Activated CD8-positive, alpha-beta T cell treated with anti-CD3 and anti-CD28 coated beads, Interleukin-2, amount 10 ng/mL, durations not matched to agents 7 days and 5 days (primary cell): ENCODE data around the gene PIP4K2C. TPM values are rescaled to one million over a fixed set of nuclear protein-coding genes. Genes with fewer than 3 reads are reported as not detected.

ENCODE experiments used
- ATAC-seq: fragments of 150-1000 bp; cut with Tn5 transposase; one replicate; pipeline ENCODE4 v1.10.0; 2021; ENCODE audit warnings: moderate library complexity
- CTCF ChIA-PET: fragments of 350-600 bp; sonication (Branson Sonifier 250); formaldehyde crosslinking; loops from one replicate; lab custom pipeline; 2021; ENCODE audit warnings: antibody characterized with exemption; lab: Charles Lee
- POLR2A ChIA-PET: fragments of 350-600 bp; sonication (Branson Sonifier 250); formaldehyde crosslinking; loops from one replicate; lab custom pipeline; 2021; ENCODE audit warnings: antibody characterized with exemption; lab: Charles Lee
- DNase-seq: peaks from one replicate; pipeline ENCODE4 v3.0.0-alpha.2; 2020
- H3K27ac Mint-ChIP-seq: one replicate; pipeline ENCODE4 v1.8.0; 2021; ENCODE audit warnings: mild to moderate bottlenecking, mixed read lengths
- H3K27me3 Mint-ChIP-seq: one replicate; pipeline ENCODE4 v1.8.0; 2021; ENCODE audit warnings: low read depth, mixed read lengths
- H3K36me3 Mint-ChIP-seq: one replicate; pipeline ENCODE4 v1.8.0; 2021; ENCODE audit warnings: low read depth, mixed read lengths
- H3K4me1 Mint-ChIP-seq: one replicate; pipeline ENCODE4 v1.8.0; 2021; ENCODE audit warnings: low read depth, mixed read lengths
- H3K4me3 Mint-ChIP-seq: one replicate; pipeline ENCODE4 v1.8.0; 2021; ENCODE audit warnings: mild to moderate bottlenecking, mixed read lengths
- H3K9me3 Mint-ChIP-seq: one replicate; pipeline ENCODE4 v1.8.0; 2022; ENCODE audit warnings: mixed read lengths; ENCODE audit not compliant: insufficient read depth
- total RNA-seq, 2 experiments: library from RNA; stranded (reverse); gene quantifications; one replicate each; pipeline ENCODE4 v1.2.3, GENCODE V29; 2021

The PIP4K2C gene
- total RNA-seq, 2 experiments from 2014 or later = 16.8 to 17.9 TPM

DNA sequence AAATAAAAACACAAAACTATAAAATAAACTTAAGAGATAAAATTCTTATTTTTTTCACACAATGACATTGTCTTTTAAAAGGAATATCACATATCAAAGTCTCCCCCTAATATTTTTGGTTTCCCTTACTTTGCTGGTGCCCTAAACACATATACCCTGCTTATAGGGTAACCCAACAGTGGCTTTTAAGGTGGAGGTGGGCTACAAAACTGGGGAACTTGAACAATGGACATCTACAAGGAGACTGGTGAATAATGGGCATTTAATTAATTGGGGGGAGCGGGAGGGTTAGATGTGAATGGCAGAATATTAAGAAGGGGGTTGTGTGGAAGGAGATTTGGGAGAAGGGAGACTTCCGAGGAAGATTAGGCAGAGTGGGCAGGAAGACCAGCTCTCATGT is 32.4 kb downstream of the PIP4K2C start:
- Mint-ChIP-seq H3K27me3 (peaks cover 92% of the 10 kb centered on the region), H3K27ac (no peak overlapping the region), H3K9me3 (no peaks in the 10 kb centered on the region), H3K4me1 (peaks cover 35% of the 10 kb centered on the region), H3K4me3 (no peak overlapping the region), H3K36me3 (no peaks in the 10 kb centered on the region)
- no peak for ATAC-seq
- DNase-seq = no peak
- CTCF ChIA-PET = interaction anchor here (1.4 to 4.8 kb wide), 4 partner anchors 20 to 49 kb away, joined by 4 to 87 read pairs (median 14); no protein-coding TSS in a partner anchor
- POLR2A ChIA-PET = no interaction called here

DNA sequence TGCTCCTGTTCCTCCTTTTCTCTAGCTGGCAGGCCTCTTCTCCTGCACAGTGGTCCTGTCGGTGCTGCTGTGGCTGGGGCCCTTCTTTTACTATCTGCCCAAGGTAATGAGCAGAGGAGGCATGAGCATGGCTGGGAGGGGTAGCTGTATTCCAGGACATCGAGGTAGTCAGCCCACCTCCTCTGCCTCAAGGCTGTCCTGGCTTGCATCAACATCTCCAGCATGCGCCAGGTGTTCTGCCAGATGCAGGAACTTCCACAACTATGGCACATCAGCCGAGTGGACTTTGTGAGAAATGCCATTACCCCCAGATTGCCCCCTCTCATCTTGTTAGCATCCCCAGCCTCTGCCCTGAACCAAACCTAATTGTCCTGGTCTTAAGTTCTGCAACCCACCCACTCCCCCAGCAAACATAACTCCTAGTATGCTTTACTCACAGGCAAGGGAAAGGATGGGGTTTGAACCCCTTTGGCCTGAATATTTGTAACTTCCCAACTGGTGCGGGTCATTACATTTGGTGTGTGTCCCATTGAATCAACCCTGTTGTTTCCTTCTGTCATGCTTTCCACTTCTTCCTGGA is 32.9 kb downstream of the PIP4K2C start:
- peaks cover 34% of the 10 kb centered on the region for H3K4me1 Mint-ChIP-seq
- CTCF ChIA-PET = interaction anchor here (1.7 to 4.3 kb wide), 2 partner anchors 41 to 165 kb away, joined by 4 to 22 read pairs; no protein-coding TSS in a partner anchor
- no peak for DNase-seq
- no peak overlapping the region for H3K27ac Mint-ChIP-seq
- no peak for ATAC-seq
- no peaks in the 10 kb centered on the region for H3K36me3 Mint-ChIP-seq
- POLR2A ChIA-PET = no interaction called here
- H3K9me3 Mint-ChIP-seq = no peaks in the 10 kb centered on the region
- no peak overlapping the region for H3K4me3 Mint-ChIP-seq
- peaks cover 94% of the 10 kb centered on the region for H3K27me3 Mint-ChIP-seq

GRCh38 chr12:57624441-57625220 is 33.6 kb downstream of the PIP4K2C start:
- ChIA-PET CTCF (interaction anchor here (1.7 to 4.3 kb wide), 2 partner anchors 41 to 166 kb away, joined by 4 to 22 read pairs; no protein-coding TSS in a partner anchor), POLR2A (no interaction called here)
- peaks cover 30% of the 10 kb centered on the region for H3K4me1 Mint-ChIP-seq
- H3K36me3 Mint-ChIP-seq = no peaks in the 10 kb centered on the region
- no peak overlapping the region for H3K27ac Mint-ChIP-seq
- H3K27me3 Mint-ChIP-seq = peaks cover 93% of the 10 kb centered on the region
- DNase-seq = no peak
- no peak for ATAC-seq
- no peak overlapping the region for H3K4me3 Mint-ChIP-seq
- H3K9me3 Mint-ChIP-seq = no peaks in the 10 kb centered on the region

DNA sequence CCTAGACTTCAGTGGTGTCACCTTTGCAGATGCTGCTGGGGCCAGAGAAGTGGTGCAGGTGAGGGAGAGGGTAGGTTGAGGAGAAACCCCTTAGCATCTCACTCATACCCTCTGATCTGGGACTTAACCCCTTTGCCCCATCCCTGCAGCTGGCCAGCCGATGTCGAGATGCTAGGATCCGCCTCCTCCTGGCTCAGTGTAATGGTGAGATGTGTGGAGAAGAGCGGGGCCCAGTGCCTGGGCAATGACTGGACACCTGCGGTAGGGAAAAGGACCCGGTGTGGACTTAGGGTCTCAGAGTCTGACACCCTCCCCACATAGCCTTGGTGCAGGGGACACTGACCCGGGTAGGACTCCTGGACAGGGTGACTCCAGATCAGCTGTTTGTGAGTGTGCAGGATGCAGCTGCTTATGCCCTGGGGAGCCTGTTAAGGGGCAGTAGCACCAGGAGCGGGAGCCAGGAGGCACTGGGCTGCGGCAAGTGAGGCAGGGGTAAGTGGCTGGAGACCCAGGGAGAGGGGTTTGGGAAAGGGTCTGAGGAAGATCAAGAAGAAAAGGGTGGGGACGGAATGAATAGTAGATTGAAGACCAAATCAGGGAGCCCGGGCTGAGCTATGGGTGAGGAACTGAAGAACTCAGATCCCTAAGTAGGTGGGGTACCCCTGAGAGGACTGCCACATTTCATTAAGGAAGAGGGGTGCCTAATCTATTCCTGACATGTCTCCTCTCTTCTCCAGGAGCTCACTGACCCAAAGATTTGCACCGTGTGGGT is 34.5 kb downstream of the PIP4K2C start:
- no peaks in the 10 kb centered on the region for H3K36me3 Mint-ChIP-seq
- peaks cover 91% of the 10 kb centered on the region for H3K27me3 Mint-ChIP-seq
- ChIA-PET POLR2A (no interaction called here), CTCF (interaction anchor here (1.7 to 4.3 kb wide), 2 partner anchors 42 to 167 kb away, joined by 4 to 22 read pairs; no protein-coding TSS in a partner anchor)
- H3K9me3 Mint-ChIP-seq = no peaks in the 10 kb centered on the region
- no peak for DNase-seq
- H3K27ac Mint-ChIP-seq = no peak overlapping the region
- no peak for ATAC-seq
- H3K4me3 Mint-ChIP-seq = no peak overlapping the region
- H3K4me1 Mint-ChIP-seq = peaks cover 23% of the 10 kb centered on the region

DNA sequence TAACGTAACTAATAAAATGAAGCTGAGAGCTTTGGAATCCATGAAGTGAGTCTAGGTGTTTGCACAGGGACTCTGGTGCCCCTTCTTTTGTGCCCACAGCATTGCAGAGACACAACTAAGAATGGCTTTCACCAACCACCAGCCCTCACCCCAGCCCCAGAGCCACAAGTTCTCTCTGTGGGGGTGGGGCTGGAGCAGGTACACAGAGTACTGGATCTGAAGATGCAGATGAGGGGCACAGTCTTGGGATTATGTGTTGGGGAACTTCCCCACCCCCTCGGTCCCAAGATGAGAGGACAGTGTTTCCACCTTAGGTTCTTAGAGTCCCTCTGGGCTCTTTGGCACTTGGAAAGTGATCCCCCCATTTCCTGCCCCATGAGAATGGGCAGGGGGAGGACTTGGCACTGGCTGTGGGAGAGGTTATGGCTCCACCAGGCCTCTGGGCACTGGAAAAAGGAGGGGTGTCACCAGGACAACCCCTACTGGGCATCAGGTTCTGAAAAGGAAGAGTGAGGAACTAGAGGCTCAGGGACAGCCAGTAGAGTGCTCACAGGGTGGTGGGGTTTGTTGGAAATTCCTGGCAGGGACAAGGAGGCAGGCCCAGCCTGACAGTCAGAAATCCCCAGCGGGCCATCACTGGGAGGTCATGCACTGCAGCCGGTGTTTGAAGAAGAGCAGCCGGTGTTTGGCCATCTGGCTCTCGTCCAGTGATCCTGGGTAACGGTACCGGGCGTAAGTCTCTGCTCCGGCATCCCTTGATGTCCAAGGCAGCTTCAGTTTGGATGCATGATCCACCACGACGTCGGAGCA is 35.3 kb downstream of the PIP4K2C start:
- H3K36me3 Mint-ChIP-seq = no peaks in the 10 kb centered on the region
- ATAC-seq (no peak), DNase-seq (no peak)
- H3K4me1 Mint-ChIP-seq = peaks cover 15% of the 10 kb centered on the region
- POLR2A ChIA-PET = no interaction called here
- H3K4me3 Mint-ChIP-seq = no peak overlapping the region
- H3K27ac Mint-ChIP-seq = no peak overlapping the region
- peaks cover 91% of the 10 kb centered on the region for H3K27me3 Mint-ChIP-seq
- H3K9me3 Mint-ChIP-seq = no peaks in the 10 kb centered on the region
- CTCF ChIA-PET = interaction anchor here (4.3 kb wide), 1 partner anchor 43 kb away, joined by 22 read pairs; no protein-coding TSS in a partner anchor

DNA sequence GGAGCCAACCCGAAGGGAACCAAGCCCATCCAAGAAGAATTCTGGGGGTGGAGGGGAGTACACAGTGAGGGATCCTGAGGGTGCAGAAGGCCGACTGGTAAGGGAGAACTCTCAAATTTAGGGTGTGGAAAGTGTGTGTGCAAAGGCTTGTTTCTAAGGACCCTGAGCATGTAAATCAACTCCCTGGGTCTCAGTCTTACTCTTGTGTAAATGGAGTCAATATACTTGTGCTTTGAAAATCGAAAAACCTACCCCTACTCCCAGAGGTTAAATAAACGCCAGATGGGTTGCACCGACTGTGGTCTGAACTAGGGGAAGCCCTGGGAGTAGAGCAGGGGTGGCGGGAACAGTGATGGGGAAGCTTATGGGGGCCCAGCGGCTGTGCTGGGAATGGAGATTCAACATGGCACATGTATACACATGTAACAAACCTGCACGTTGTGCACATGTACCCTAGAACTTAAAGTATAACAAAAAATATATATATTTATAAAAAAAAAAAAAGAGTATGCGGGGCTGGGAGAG is 36.0 kb downstream of the PIP4K2C start:
- Mint-ChIP-seq H3K36me3 (no peaks in the 10 kb centered on the region), H3K9me3 (no peaks in the 10 kb centered on the region), H3K4me3 (no peak overlapping the region), H3K4me1 (peaks cover 12% of the 10 kb centered on the region), H3K27ac (no peak overlapping the region), H3K27me3 (peaks cover 89% of the 10 kb centered on the region)
- DNase-seq (no peak), ATAC-seq (no peak)
- ChIA-PET CTCF (interaction anchor here (0.8 to 4.3 kb wide), 12 partner anchors 10 to 168 kb away, joined by 3 to 22 read pairs (median 4); partner anchors contain the start of genes ARHGEF25 and TSPAN31), POLR2A (no interaction called here)

DNA sequence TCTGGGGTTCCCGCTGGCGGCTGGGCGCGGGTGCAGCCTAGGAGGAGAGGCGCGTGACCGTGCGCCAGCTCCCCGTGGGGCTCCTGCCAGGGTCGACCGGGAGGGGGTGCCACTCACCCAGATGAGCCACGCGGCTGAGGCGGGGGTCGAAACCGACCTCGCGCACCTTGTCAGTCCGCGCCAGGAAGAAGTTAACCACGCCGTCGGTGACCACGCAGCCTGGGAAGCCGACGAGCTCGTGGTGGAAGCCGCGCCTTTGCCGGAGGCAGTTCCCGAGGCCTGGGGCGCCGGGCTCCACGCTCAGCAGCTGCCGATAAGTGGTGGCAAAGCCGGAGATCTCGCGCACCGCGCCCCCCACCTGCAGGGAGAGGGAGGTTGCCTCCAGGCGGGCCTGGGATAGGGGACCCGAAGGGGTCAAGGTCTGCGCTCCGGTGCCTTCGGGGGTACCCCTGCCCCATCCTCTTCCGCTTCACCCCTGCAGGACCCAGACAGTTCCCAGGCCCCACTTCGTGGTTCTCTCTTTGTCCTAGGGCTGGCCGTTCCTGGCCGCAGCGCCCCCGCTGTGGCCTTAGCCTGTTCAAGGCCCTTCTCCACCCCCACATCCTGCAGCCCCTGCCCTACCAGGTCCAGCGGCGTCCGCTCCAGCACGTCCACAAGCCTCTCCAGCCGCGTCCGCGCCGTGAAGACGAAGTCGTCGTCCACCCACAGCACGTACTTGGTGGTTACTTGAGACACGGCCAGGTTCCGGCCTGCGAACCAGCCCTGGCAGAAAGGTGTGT is 36.7 kb downstream of the PIP4K2C start:
- ChIA-PET CTCF (interaction anchor here (0.7 to 4.3 kb wide), 16 partner anchors 8 to 169 kb away, joined by 3 to 22 read pairs (median 4); partner anchors contain the start of genes ARHGEF25, GLI1 and TSPAN31), POLR2A (interaction anchor here (0.7 kb wide), 1 partner anchor 14 kb away, joined by 4 read pairs; no protein-coding TSS in a partner anchor)
- Mint-ChIP-seq H3K36me3 (no peaks in the 10 kb centered on the region), H3K27ac (no peak overlapping the region), H3K27me3 (peaks cover 86% of the 10 kb centered on the region), H3K4me1 (peaks cover 12% of the 10 kb centered on the region), H3K4me3 (no peak overlapping the region), H3K9me3 (no peaks in the 10 kb centered on the region)
- peak; percentile 56 for ATAC-seq
- peak; percentile 45 for DNase-seq

DNA sequence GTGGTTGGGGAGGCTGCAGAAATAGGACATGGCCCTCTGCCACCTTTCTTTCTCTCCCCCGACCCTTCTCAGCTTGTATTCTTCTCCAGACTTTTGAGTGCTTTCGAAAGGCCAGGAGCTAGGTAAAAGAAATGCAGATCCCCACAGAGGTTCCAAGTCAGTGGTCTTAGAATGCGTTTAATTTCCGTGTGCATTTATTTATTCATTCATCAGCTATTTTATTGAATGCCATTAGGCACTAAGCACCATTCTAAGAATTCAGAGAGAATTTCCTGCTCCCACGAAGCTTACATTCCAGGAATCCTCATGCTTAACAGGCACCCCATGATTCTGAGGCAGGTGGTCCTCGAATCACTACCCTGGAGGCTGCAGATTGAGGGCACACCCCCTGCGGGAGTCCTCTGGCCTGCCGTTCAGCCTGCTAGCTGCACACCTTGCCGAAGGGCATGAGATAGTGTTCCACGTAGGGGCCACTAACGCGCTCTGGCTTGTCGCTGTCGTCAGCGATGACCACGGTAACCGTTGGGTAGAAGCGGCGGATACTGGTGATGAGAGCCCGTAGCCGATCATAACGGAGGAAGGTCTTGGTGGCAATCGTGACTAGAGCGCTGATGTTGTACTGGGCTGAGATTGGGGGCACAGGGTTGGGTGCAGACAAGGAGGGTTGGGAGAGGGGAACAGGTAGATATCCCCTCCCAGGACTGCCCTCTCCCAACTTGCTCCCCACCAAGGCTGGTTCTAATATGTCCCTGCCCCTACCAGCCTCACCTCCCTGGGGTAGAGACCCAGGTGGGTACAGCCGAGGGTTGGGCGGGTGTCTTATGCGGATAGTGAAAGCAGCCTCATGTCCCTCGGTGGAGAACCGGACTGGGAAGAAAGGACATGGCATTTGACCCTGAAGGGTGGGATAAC is 37.5 kb downstream of the PIP4K2C start:
- DNase-seq (peak; percentile 9), ATAC-seq (no peak)
- Mint-ChIP-seq H3K36me3 (no peaks in the 10 kb centered on the region), H3K9me3 (no peaks in the 10 kb centered on the region), H3K27me3 (peaks cover 83% of the 10 kb centered on the region), H3K4me3 (no peak overlapping the region), H3K27ac (no peak overlapping the region), H3K4me1 (peaks cover 17% of the 10 kb centered on the region)
- CTCF ChIA-PET = interaction anchor here (0.7 to 1.9 kb wide), 8 partner anchors 9 to 170 kb away, joined by 3 to 9 read pairs (median 4); partner anchors contain the start of genes ARHGEF25 and GLI1
- POLR2A ChIA-PET = interaction anchor here (0.7 kb wide), 1 partner anchor 13 kb away, joined by 4 read pairs; no protein-coding TSS in a partner anchor

DNA sequence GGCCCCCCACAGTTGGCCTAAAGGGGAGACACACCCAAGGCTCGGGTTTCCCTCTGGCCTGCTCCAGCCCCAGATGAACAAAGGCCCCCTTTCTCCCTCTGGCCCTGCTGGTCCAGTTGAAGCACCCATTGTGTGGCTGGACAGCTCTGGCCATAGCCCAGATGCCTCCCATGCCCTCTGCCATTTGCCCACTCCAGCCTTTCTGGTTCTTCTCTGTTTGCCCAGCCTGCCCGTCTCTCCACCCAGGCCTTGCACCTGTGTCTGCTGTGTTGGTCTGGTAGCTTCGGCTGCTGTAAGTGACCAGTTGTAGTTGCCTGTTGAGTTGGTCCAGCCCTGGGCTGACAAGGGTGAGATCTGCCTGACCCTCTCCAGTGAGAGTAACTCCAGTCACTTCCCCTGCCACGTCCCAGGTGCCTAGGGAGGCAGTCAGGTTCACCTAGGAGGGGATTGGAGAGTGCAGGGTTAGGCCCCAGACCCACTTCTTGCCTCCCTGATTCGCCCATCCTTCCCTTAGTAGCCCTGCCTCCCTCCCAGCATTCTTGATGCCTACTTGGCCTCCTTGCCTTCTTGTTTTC is 39.0 kb downstream of the PIP4K2C start:
- peaks cover 18% of the 10 kb centered on the region for H3K4me1 Mint-ChIP-seq
- no peak overlapping the region for H3K4me3 Mint-ChIP-seq
- H3K27ac Mint-ChIP-seq = no peak overlapping the region
- H3K9me3 Mint-ChIP-seq = no peaks in the 10 kb centered on the region
- H3K36me3 Mint-ChIP-seq = no peaks in the 10 kb centered on the region
- peaks cover 79% of the 10 kb centered on the region for H3K27me3 Mint-ChIP-seq
- DNase-seq (peak; percentile 19), ATAC-seq (no peak)
- POLR2A ChIA-PET = no interaction called here
- CTCF ChIA-PET = interaction anchor here (1.0 to 1.9 kb wide), 6 partner anchors 8 to 171 kb away, joined by 3 to 7 read pairs (median 6); partner anchors contain the start of genes GLI1 and OS9
